Astrocyte of the hippocampus (primary cell): Measurements from ENCODE around the gene SLC17A9.

Source experiments
- DNase-seq: peaks from one replicate; pipeline ENCODE4 v3.0.0; 2011; ENCODE audit warnings: low read depth, low spot score

The SLC17A9 gene

GRCh38 chr20:62938105-62938888, 14.2 kb upstream of the SLC17A9 start, which contains the start of gene GID8:
GID8 (plus strand) TSS chr20:62938147; CDS start chr20:62941503, 3,356 bp downstream.
- DNase-seq: peak; percentile 76

DNA sequence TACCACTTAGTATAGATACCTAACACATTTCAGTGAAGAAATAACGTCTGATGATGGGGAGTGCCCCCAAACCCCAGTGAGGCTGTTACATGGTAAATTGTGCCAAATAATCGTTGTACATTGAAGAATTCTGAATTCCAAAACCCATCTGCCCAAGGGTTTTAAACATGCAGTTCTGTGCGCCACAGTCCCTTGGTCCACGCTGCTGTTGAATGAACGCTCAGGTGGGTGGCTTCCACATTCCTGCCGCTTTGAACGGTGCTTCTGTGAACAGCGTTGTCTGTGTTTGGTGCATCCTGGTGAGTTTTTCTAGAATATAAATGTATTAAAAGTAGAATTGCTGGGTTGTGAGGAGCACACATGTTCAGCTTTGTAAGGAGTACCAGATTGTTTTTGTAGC, 11.6 kb upstream of the SLC17A9 start:
- DNase-seq: no peak

DNA sequence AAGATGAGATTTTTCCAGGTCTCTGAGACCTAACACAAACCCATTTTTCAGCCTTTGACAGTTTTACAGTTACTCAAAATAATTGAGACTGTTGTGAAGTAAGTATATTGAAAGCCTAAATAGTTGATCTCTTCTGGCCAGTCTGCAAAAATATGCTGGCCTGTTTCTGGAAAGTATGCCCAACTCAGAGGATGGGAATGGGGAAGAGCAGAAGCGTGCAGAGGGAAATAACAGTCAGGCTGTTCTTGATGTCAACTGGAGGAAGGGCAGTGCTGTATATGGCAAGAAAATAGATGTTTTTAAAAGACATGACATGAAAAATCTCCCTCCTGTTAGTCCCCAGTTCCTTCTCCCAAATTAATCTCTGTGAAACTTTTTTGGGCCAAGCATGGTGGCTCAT, 10.7 kb upstream of the SLC17A9 start:
- DNase-seq: no peak

DNA sequence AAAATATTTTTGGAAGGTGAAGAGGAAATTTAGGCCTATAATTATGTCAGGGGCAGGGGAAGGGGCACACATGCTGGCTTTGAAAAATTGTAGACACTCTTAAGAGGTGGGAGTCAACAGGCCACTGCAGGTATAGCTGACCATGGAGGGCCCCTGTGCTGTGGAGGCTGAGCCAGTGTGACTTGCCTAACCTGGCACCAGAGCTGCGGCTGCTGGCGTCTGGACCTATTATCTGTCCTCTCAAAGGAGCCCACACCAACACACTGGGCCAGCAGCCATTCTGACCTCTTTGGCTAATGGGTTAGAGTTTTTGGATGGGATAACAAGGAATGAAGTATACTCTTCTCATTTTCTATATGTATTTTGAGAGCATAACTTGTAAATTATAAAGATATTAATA, 10.1 kb upstream of the SLC17A9 start:
- no peak for DNase-seq

GRCh38 chr20:62943396-62943795, 9.1 kb upstream of the SLC17A9 start:
- DNase-seq: no peak

DNA sequence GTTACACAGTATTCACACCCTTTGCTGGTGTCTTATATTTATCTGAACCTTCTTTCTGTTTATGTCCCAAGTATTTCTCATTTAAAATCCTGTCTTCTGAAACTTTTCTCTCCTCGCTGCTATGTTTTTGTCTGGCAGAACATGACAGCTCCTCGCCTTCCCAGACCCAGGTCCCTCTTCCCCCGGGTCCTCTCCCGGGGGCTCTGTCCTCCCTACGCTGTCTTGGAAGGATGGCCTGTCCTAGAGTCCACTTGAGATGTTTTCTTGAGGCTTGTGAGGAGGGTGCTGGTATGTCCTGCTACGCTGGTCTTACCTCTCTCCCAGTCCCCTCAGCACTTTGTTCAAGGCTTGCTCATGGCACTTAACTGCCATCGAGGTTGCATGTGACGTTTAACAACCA, 8.3 kb upstream of the SLC17A9 start:
- DNase-seq: no peak

DNA sequence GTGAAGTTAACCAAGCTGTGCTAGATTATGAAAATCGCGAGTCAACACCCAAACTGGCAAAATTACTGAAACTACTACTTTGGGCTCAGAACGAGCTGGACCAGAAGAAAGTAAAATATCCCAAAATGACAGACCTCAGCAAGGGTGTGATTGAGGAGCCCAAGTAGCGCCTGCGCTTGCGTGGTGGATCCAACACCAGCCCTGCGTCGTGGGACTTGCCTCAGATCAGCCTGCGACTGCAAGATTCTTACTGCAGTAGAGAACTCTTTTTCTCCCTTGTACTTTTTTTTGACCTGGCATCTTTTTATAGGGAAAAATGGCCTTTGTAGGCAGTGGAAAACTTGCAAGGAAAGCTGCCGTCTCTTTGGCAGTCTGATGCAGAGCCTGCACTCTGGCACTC, 7.8 kb upstream of the SLC17A9 start:
- no peak for DNase-seq

DNA sequence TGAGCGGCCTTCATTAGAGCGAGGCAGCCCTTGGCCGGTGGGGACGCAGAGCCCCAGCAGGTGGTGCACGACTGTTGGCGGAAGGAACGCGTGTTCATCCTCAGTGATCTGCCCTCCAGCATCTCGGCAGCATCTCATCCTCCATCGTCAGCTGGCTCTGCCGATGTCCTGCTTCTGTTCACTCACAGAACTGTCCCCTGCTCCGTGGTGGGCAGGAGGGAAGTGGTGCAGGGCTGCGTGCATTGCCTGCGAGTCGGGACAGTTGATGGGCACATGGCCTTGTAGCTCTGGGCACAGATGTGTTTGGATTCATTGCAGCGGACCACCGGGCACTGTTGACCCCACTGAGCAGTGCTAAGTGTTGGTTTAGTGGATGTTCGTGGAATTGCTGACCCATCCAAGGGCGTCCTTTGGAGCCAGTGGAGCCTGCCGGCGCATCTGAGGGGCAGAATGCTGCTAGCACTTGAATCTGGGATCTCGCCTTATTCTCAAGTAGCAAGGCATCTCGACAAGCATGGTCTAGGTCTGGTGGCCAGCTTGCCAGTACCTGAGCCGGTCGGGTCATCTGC, 6.7 kb upstream of the SLC17A9 start:
- DNase-seq: no peak

GRCh38 chr20:62946918-62947317, 5.6 kb upstream of the SLC17A9 start:
- DNase-seq: no peak

DNA sequence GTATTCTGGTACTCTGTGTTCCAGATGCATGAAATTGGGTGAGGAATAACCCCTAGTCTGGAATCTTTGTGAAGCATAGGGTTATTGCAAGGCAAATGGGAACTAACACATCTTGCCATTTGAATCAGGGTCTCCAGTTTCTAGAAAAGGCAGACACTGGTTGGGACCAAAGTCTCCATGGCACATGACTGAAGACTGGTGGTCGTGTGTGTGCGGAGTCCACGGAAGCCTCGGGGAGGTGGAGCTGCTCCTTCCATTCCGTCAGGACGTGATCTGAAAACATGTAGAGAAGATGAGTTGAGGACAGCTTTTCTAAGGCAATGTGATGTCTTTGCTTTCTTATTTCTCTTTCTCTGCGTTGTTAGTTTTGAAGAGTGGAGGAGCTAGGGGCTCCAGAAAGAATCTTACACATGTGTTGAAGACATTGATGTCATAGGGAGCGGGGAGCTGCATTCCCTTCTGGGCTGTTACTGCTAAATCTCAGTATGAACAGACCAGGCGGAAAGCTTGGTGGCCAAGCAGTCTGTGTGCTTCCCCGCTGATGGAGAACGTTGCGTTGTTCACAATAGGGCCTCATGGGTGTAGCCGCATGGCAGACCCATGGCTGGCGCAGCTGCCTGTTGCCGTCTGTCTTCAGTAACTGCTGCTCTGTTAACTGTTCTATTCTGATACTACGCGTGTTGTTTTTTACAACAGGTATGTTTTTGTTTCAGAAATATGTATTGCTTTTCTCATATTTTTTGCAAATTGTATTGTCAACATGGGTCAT, 4.8 kb upstream of the SLC17A9 start:
- no peak for DNase-seq

- DNase-seq: no peak
Observed at GRCh38 chr20:62949153-62949821, 3.2 kb upstream of the SLC17A9 start.

DNA sequence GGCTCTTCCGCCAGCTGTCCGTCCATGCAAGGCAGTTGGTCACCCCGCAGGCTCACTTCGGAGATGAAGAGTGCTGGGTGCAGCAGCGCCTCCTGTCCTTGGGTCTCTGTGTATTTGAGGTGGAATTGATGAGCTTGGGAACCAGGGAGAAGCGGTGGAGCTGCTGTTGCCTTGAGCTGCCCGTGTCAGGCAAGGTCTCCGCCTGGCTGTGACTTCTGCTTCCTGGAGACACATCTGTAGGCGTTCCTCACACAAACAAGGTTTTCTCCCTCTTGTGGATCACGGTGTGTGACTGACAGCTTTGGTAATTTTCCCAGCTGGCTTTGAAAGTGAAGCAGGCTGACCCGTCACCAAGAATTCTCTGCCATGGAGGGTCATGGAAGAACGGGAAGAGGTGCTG, 2.5 kb upstream of the SLC17A9 start:
- no peak for DNase-seq

DNA sequence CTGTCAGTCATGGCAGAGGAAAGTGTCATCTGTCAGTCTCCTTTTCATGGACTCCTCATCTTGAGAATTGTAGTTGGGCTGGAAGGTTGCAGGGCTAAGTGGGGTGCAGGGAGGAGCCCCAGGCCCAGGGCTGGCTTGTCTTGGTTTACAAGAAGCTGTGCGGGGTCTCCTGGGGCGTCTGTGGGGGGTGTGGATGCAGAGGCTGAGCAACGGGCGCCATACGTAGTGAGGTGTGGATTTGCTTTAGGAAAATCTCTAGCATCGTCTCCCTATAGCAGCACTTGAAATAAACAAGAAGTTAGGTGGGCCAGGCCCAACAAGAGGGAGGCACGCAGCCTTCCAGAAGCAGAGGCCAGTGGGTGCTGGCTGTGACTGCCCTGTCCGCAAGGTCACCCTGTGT, 1.8 kb upstream of the SLC17A9 start:
- DNase-seq: no peak

- no peak for DNase-seq
Observed at GRCh38 chr20:62951143-62951895, 1.2 kb upstream of the SLC17A9 start.

GRCh38 chr20:62951896-62952372, 575 bp upstream of the SLC17A9 start:
- DNase-seq: no peak

DNA sequence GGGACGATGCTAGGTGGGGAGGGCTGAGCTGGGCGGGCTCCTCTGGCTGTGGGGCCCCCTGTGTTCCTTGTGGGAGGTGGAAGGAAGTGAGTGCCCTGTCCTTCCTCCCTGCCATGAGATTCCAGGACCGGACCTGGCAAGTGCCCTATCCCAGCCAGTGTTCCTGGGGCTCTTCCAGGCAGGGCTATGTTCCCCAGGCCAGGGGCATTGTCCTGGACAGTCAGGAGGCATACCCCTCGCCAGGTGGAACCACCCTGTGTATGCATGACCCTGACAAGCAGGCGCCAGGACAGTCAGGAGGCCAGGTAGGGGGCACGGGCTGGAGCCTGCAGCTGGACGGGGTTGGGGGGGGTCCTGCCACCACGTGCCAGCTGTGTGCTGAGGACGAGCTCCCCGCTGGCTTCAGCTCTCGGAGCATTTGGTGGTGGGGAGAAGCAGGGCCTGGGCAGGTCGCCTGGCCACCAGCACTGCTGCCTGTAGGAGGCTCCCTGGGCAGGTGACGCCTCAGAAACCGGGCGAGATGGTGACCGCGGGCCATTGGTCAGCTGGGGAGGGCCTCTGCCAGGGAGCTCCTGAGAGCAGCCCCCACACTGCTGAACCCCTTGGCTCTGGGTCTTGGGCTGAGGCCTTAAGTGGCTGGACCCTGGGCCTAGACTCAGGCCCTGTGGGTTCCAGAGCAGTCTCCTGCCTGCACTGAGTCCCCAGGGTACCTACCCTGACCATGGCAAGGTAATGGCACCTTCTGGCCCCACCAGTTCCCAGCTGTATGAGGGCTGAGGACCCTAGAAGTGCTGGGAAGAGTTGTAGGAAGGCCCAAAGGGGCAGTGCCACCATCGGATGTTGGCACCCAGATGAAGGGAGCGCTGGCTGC, 694 bp downstream of the SLC17A9 start:
- DNase-seq: no peak

GRCh38 chr20:62953839-62954703, 1.6 kb downstream of the SLC17A9 start:
- DNase-seq: peak; percentile 71

- no peak for DNase-seq
Observed at GRCh38 chr20:62955519-62956386, 3.2 kb downstream of the SLC17A9 start.
